Measurements from ENCODE around the gene CALHM3.
"Not testable (repeated sequence)": the region's sequence is repeated elsewhere in the genome, so short reads cannot be mapped to it uniquely, and the experiment has no call there.

DNA sequence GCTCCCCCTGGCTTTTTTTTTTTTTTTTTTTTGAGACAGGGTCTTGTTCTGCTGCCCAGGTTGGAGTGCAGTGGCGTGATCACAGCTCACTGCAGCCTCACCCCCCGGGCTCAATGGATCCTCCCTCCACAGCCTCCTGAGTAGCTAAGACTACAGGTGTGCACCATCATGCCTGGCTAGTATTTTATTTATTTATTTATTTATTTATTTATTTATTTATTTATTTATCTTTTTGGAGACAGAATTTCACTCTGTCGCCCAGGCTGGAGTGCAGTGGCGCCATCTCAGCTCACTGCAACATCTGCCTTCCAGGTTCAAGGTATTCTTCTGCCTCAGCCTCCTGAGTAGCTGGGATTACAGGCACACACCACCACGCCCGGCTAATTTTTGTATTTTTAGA, 24.7 kb upstream of the CALHM3 start:
- TF ChIP-seq, protein P1, sequence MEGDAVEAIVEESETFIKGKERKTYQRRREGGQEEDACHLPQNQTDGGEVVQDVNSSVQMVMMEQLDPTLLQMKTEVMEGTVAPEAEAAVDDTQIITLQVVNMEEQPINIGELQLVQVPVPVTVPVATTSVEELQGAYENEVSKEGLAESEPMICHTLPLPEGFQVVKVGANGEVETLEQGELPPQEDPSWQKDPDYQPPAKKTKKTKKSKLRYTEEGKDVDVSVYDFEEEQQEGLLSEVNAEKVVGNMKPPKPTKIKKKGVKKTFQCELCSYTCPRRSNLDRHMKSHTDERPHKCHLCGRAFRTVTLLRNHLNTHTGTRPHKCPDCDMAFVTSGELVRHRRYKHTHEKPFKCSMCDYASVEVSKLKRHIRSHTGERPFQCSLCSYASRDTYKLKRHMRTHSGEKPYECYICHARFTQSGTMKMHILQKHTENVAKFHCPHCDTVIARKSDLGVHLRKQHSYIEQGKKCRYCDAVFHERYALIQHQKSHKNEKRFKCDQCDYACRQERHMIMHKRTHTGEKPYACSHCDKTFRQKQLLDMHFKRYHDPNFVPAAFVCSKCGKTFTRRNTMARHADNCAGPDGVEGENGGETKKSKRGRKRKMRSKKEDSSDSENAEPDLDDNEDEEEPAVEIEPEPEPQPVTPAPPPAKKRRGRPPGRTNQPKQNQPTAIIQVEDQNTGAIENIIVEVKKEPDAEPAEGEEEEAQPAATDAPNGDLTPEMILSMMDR (conservative IDR thresholded peaks at IDR 0.05; ENCODE audit: low read depth, low read length) = not testable (repeated sequence)
- TF ChIP-seq EZH2phosphoT487 (IDR thresholded peaks at IDR 0.05; ENCODE audit: borderline replicate concordance, low read length); EZH2 (IDR thresholded peaks at IDR 0.05; ENCODE audit: low read length, unreplicated experiment): not testable (repeated sequence)

Data from PC-3 (cell line).